Neural progenitor cell (in vitro differentiated cells): ENCODE data around the gene BRINP2.

Source experiments
- EZH2 ChIP-seq: fragments of 200-600 bp; sonication (generic); IDR thresholded peaks from 2 replicates; pipeline ENCODE4 v1.6.1; 2017; ENCODE audit warnings: antibody characterized with exemption, mild to moderate bottlenecking, moderate library complexity
- TF ChIP-seq, protein P1 (sequence below): fragments of 200-600 bp; sonication (generic); IDR thresholded peaks from 2 replicates; pipeline ENCODE4 v1.5.1; 2017; ENCODE audit warnings: antibody characterized with exemption, mild to moderate bottlenecking

DNA sequence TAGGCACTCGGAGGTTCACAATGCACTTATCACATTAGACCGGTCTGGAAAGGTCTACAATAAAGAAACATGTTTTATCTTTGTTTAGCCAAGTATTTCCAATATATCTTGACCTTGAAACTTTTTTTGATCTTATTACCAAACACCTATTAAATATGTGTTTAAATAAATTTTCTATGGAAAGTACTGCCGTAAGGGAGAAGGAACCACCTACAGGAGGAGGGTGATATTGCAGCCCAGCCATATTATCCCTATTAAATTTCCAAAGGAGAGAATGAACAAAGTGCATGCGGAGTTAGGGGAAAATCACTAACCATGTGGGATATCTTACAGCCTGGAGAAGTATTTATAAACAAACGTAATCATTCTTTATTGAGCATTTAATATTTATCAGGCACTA, 14.5 kb downstream of the BRINP2 start:
- TF ChIP-seq, protein P1, sequence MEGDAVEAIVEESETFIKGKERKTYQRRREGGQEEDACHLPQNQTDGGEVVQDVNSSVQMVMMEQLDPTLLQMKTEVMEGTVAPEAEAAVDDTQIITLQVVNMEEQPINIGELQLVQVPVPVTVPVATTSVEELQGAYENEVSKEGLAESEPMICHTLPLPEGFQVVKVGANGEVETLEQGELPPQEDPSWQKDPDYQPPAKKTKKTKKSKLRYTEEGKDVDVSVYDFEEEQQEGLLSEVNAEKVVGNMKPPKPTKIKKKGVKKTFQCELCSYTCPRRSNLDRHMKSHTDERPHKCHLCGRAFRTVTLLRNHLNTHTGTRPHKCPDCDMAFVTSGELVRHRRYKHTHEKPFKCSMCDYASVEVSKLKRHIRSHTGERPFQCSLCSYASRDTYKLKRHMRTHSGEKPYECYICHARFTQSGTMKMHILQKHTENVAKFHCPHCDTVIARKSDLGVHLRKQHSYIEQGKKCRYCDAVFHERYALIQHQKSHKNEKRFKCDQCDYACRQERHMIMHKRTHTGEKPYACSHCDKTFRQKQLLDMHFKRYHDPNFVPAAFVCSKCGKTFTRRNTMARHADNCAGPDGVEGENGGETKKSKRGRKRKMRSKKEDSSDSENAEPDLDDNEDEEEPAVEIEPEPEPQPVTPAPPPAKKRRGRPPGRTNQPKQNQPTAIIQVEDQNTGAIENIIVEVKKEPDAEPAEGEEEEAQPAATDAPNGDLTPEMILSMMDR: peak; percentile 58
- no peak for TF ChIP-seq EZH2
